ENCODE measurements around the gene MTR. TPM values are rescaled to one million over a fixed set of nuclear protein-coding genes. Genes with fewer than 3 reads are reported as not detected.

MTR gene
- total RNA-seq, 1 experiment from 2014 or later: 14.2 TPM

- BruUV-seq (replicated peaks): no TSS peak
- TF ChIP-seq CTCF (conservative IDR thresholded peaks at IDR 0.05; ENCODE audit: low read depth, low read length) (no peak), EZH2phosphoT487 (IDR thresholded peaks at IDR 0.05; ENCODE audit: borderline replicate concordance, low read length) (no peak), EZH2 (IDR thresholded peaks at IDR 0.05; ENCODE audit: low read length, unreplicated experiment) (no peak)
Observed at GRCh38 chr1:236767276-236767675, 27.8 kb upstream of the MTR start.

GRCh38 chr1:236768601-236769000 is 26.5 kb upstream of the MTR start:
- CTCF ChIA-PET: no interaction called here
- H3F3A ChIP-seq (ENCODE audit: low read length, unreplicated experiment): no peaks in the 10 kb centered on the region
- no peak overlapping the region for H3K27ac ChIP-seq (ENCODE audit: low read length)
- H3K4me3 ChIP-seq (ENCODE audit: low read length): no peak overlapping the region
- no peaks in the 10 kb centered on the region for H3K36me3 ChIP-seq (ENCODE audit: low read depth, low read length)
- intact Hi-C loops (cut with micrococcal nuclease): no loop called here
- POLR2A ChIA-PET (ENCODE audit: unreplicated experiment): no interaction called here
- no peaks in the 10 kb centered on the region for H3K9me3 ChIP-seq (ENCODE audit: low read length)
- DNase-seq: no peak
- no peaks in the 10 kb centered on the region for H3K9me2 ChIP-seq (replicated peaks; ENCODE audit: low read length)
- peaks cover 46% of the 10 kb centered on the region for H3K27me3 ChIP-seq (ENCODE audit: low read length)
- no peak for TF ChIP-seq CTCF (conservative IDR thresholded peaks at IDR 0.05; ENCODE audit: low read depth, low read length)
- no peak for TF ChIP-seq EZH2 (IDR thresholded peaks at IDR 0.05; ENCODE audit: low read length, unreplicated experiment)
- no peak for TF ChIP-seq EZH2phosphoT487 (IDR thresholded peaks at IDR 0.05; ENCODE audit: borderline replicate concordance, low read length)
- no peak overlapping the region for H3K9ac ChIP-seq (ENCODE audit: low read length)
- no peaks in the 10 kb centered on the region for H3K79me2 ChIP-seq (ENCODE audit: low read length)
- no peaks in the 10 kb centered on the region for H4K20me1 ChIP-seq (ENCODE audit: low read length)
- ATAC-seq: no peak
- no peaks in the 10 kb centered on the region for H3K4me1 ChIP-seq (ENCODE audit: insufficient read depth, low read length)
- no peak overlapping the region for H2AFZ ChIP-seq (ENCODE audit: low read length)
- H3K4me2 ChIP-seq (ENCODE audit: low read length): no peak overlapping the region
- no TSS peak for BruUV-seq (replicated peaks)

More at GRCh38 chr1:236767276-236767675, 27.8 kb upstream of the MTR start:
- H3K27ac ChIP-seq (ENCODE audit: low read length): no peak overlapping the region
- ATAC-seq: no peak
- H3K4me2 ChIP-seq (ENCODE audit: low read length): no peak overlapping the region
- no peaks in the 10 kb centered on the region for H3F3A ChIP-seq (ENCODE audit: low read length, unreplicated experiment)
- no peak overlapping the region for H3K9ac ChIP-seq (ENCODE audit: low read length)
- ChIA-PET CTCF (no interaction called here), POLR2A (ENCODE audit: unreplicated experiment) (no interaction called here)
- no peaks in the 10 kb centered on the region for H3K79me2 ChIP-seq (ENCODE audit: low read length)
- no peak for DNase-seq
- H3K36me3 ChIP-seq (ENCODE audit: low read depth, low read length): no peaks in the 10 kb centered on the region
- H3K9me2 ChIP-seq (replicated peaks; ENCODE audit: low read length): no peaks in the 10 kb centered on the region
- H3K9me3 ChIP-seq (ENCODE audit: low read length): no peaks in the 10 kb centered on the region
- peaks cover 59% of the 10 kb centered on the region for H3K27me3 ChIP-seq (ENCODE audit: low read length)
- H3K4me3 ChIP-seq (ENCODE audit: low read length): no peak overlapping the region
- H4K20me1 ChIP-seq (ENCODE audit: low read length): no peaks in the 10 kb centered on the region
- H2AFZ ChIP-seq (ENCODE audit: low read length): no peak overlapping the region
- intact Hi-C loops (cut with micrococcal nuclease): no loop called here
- H3K4me1 ChIP-seq (ENCODE audit: insufficient read depth, low read length): no peaks in the 10 kb centered on the region

- Histone ChIP-seq H3K4me1 (ENCODE audit: insufficient read depth, low read length) (no peaks in the 10 kb centered on the region), H4K20me1 (ENCODE audit: low read length) (no peaks in the 10 kb centered on the region), H3K79me2 (ENCODE audit: low read length) (no peaks in the 10 kb centered on the region), H3K9ac (ENCODE audit: low read length) (no peak overlapping the region), H3K9me2 (replicated peaks; ENCODE audit: low read length) (no peaks in the 10 kb centered on the region), H3K36me3 (ENCODE audit: low read depth, low read length) (no peaks in the 10 kb centered on the region), H3K4me3 (ENCODE audit: low read length) (no peak overlapping the region), H2AFZ (ENCODE audit: low read length) (no peak overlapping the region), H3K27me3 (ENCODE audit: low read length) (peaks cover 23% of the 10 kb centered on the region), H3K4me2 (ENCODE audit: low read length) (no peak overlapping the region), H3F3A (ENCODE audit: low read length, unreplicated experiment) (no peaks in the 10 kb centered on the region), H3K9me3 (ENCODE audit: low read length) (no peaks in the 10 kb centered on the region), H3K27ac (ENCODE audit: low read length) (no peak overlapping the region)
- ChIA-PET CTCF (no interaction called here), POLR2A (ENCODE audit: unreplicated experiment) (no interaction called here)
- DNase-seq: no peak
- ATAC-seq: no peak
- BruUV-seq (replicated peaks): no TSS peak
- intact Hi-C loops (cut with micrococcal nuclease): loop anchor here (10.0 kb wide), 1 partner anchor 159 kb away; no protein-coding TSS in a partner anchor
- TF ChIP-seq CTCF (conservative IDR thresholded peaks at IDR 0.05; ENCODE audit: low read depth, low read length) (no peak), EZH2 (IDR thresholded peaks at IDR 0.05; ENCODE audit: low read length, unreplicated experiment) (no peak), EZH2phosphoT487 (IDR thresholded peaks at IDR 0.05; ENCODE audit: borderline replicate concordance, low read length) (no peak)
Observed at GRCh38 chr1:236773919-236774318, 21.2 kb upstream of the MTR start.
